WTC11 (cell line): ENCODE results near the gene IL10RB. TPM values are rescaled to one million over a fixed set of nuclear protein-coding genes. Genes with fewer than 3 reads are reported as not detected.

Source experiments
- ATAC-seq: fragments of 200-7000 bp; cut with Tn5 transposase; 2 replicates; pipeline ENCODE4 v1.10.0; 2021; ENCODE audit warnings: mild to moderate bottlenecking, moderate library complexity
- CTCF ChIA-PET: fragments of 300-600 bp; sonication (Branson Sonifier 250); formaldehyde crosslinking; loops from one replicate; lab custom pipeline; 2021; ENCODE audit warnings: antibody characterized with exemption; lab: Charles Lee
- POLR2A ChIA-PET: fragments of 350-600 bp; sonication (Branson Sonifier 250); formaldehyde crosslinking; loops from one replicate; lab custom pipeline; 2021; ENCODE audit warnings: antibody characterized with exemption; lab: Charles Lee
- DNase-seq: peaks from one replicate; pipeline ENCODE4 v3.0.0; 2021; ENCODE audit warnings: low spot score
- H3K27ac Mint-ChIP-seq: 2 replicates; pipeline ENCODE4 v1.8.0; 2021; ENCODE audit warnings: mixed read lengths
- H3K27me3 Mint-ChIP-seq: 2 replicates; pipeline ENCODE4 v1.8.0; 2021; ENCODE audit warnings: low read depth, mild to moderate bottlenecking, moderate library complexity, mixed read lengths
- H3K36me3 Mint-ChIP-seq: 2 replicates; pipeline ENCODE4 v1.8.0; 2021; ENCODE audit warnings: mixed read lengths
- H3K4me1 Mint-ChIP-seq: 2 replicates; pipeline ENCODE4 v1.8.0; 2022; ENCODE audit warnings: mixed read lengths
- H3K4me3 Mint-ChIP-seq: 2 replicates; pipeline ENCODE4 v1.8.0; 2021; ENCODE audit warnings: mild to moderate bottlenecking, moderate library complexity, mixed read lengths
- H3K9me3 Mint-ChIP-seq: 2 replicates; pipeline ENCODE4 v1.8.0; 2021; ENCODE audit warnings: mixed read lengths
- AR ChIP-seq: fragments of 250-450 bp; sonication (Bioruptor Pico); IDR thresholded peaks from 2 replicates; pipeline ENCODE4 v1.9.0; 2021; ENCODE audit warnings: mild to moderate bottlenecking
- CREM ChIP-seq: sonication (generic); formaldehyde crosslinking; IDR thresholded peaks from 2 replicates; pipeline ENCODE4 v1.8.1; 2022; ENCODE audit warnings: mild to moderate bottlenecking, missing genetic modification reagents, moderate library complexity
- CTCF ChIP-seq: fragments of 200-600 bp; IDR thresholded peaks from 2 replicates; pipeline ENCODE4 v1.8.0; 2022; ENCODE audit warnings: antibody characterized with exemption
- E2F1 ChIP-seq: sonication (generic); formaldehyde crosslinking; IDR thresholded peaks from 2 replicates; pipeline ENCODE4 v1.8.0; 2022; ENCODE audit warnings: mild to moderate bottlenecking, missing genetic modification reagents
- E2F5 ChIP-seq: sonication (generic); formaldehyde crosslinking; IDR thresholded peaks from 2 replicates; pipeline ENCODE4 v1.8.1; 2022; ENCODE audit warnings: mild to moderate bottlenecking, moderate library complexity, missing genetic modification reagents
- EMX1 ChIP-seq: fragments of 250-450 bp; sonication (Bioruptor Pico); IDR thresholded peaks from 2 replicates; pipeline ENCODE4 v1.8.0; 2021; ENCODE audit warnings: mild to moderate bottlenecking
- FOXP1 ChIP-seq: sonication (generic); formaldehyde crosslinking; IDR thresholded peaks from 2 replicates; pipeline ENCODE4 v1.8.0; 2022; ENCODE audit warnings: missing genetic modification reagents, mild to moderate bottlenecking, moderate library complexity, borderline replicate concordance
- GABPB1 ChIP-seq: sonication (generic); formaldehyde crosslinking; IDR thresholded peaks from 2 replicates; pipeline ENCODE4 v1.8.1; 2023; ENCODE audit warnings: mild to moderate bottlenecking, missing genetic modification reagents
- IRF1 ChIP-seq: sonication (generic); formaldehyde crosslinking; IDR thresholded peaks from 2 replicates; pipeline ENCODE4 v1.8.0; 2023; ENCODE audit warnings: missing genetic modification reagents
- IRF2 ChIP-seq: sonication (generic); formaldehyde crosslinking; IDR thresholded peaks from 2 replicates; pipeline ENCODE4 v1.8.0; 2022; ENCODE audit warnings: low read depth, missing genetic modification reagents, borderline replicate concordance
- MXD4 ChIP-seq: fragments of 250-450 bp; sonication (Bioruptor Pico); IDR thresholded peaks from 2 replicates; pipeline ENCODE4 v1.8.0; 2021; ENCODE audit warnings: mild to moderate bottlenecking, moderate library complexity, borderline replicate concordance
- NFATC4 ChIP-seq: fragments of 250-450 bp; sonication (Bioruptor Pico); IDR thresholded peaks from 2 replicates; pipeline ENCODE4 v1.9.0; 2021; ENCODE audit warnings: mild to moderate bottlenecking
- NFYB ChIP-seq: sonication (generic); formaldehyde crosslinking; conservative IDR thresholded peaks from 2 replicates; pipeline ENCODE4 v1.8.0; 2022; ENCODE audit warnings: low read depth, missing genetic modification reagents
- OVOL2 ChIP-seq: fragments of 250-450 bp; sonication (Bioruptor Pico); IDR thresholded peaks from 2 replicates; pipeline ENCODE4 v1.9.0; 2021; ENCODE audit warnings: mild to moderate bottlenecking, borderline replicate concordance
- RORB ChIP-seq: fragments of 250-450 bp; sonication (Bioruptor Pico); IDR thresholded peaks from 2 replicates; pipeline ENCODE4 v1.9.0; 2021; ENCODE audit warnings: mild to moderate bottlenecking
- TCF7 ChIP-seq: sonication (generic); formaldehyde crosslinking; IDR thresholded peaks from 2 replicates; pipeline ENCODE4 v1.8.0; 2022; ENCODE audit warnings: mild to moderate bottlenecking, low read depth, missing genetic modification reagents, moderate library complexity
- TEAD4 ChIP-seq: sonication (generic); formaldehyde crosslinking; IDR thresholded peaks from 2 replicates; pipeline ENCODE4 v1.8.0; 2022; ENCODE audit warnings: mild to moderate bottlenecking, missing genetic modification reagents
- TP53 ChIP-seq: sonication (generic); formaldehyde crosslinking; IDR thresholded peaks from 2 replicates; pipeline ENCODE4 v1.8.1; 2023; ENCODE audit warnings: mild to moderate bottlenecking, missing genetic modification reagents
- ZBTB21 ChIP-seq: sonication (generic); formaldehyde crosslinking; IDR thresholded peaks from 2 replicates; pipeline ENCODE4 v1.8.1; 2023; ENCODE audit warnings: mild to moderate bottlenecking, missing genetic modification reagents, borderline replicate concordance
- ZNF138 ChIP-seq: sonication (generic); formaldehyde crosslinking; conservative IDR thresholded peaks from 2 replicates; pipeline ENCODE4 v1.8.1; 2022; ENCODE audit warnings: mild to moderate bottlenecking, moderate library complexity, missing genetic modification reagents
- ZNF232 ChIP-seq: sonication (generic); formaldehyde crosslinking; IDR thresholded peaks from 2 replicates; pipeline ENCODE4 v1.8.0; 2022; ENCODE audit warnings: mild to moderate bottlenecking, missing genetic modification reagents
- ZNF532 ChIP-seq: fragments of 250-450 bp; sonication (Bioruptor Pico); IDR thresholded peaks from 2 replicates; pipeline ENCODE4 v1.9.0; 2021; ENCODE audit warnings: mild to moderate bottlenecking, borderline replicate concordance
- ZNF671 ChIP-seq: fragments of 250-450 bp; sonication (Bioruptor Pico); IDR thresholded peaks from 2 replicates; pipeline ENCODE4 v1.8.0; 2021; ENCODE audit warnings: mild to moderate bottlenecking
- total RNA-seq: library from RNA; stranded (reverse); gene quantifications from 3 replicates; pipeline ENCODE4 v1.2.3, GENCODE V29; 2021

Gene IL10RB
- total RNA-seq, 1 experiment from 2014 or later, result 3.7 TPM

GRCh38 chr21:33246506-33246905 lies 19.7 kb upstream of the IL10RB start:
- DNase-seq, result no peak
- Mint-ChIP-seq H3K4me1 (no peaks in the 10 kb centered on the region), H3K4me3 (no peak overlapping the region), H3K27ac (no peak overlapping the region), H3K36me3 (peaks cover 65% of the 10 kb centered on the region), H3K27me3 (no peaks in the 10 kb centered on the region), H3K9me3 (peaks cover 7% of the 10 kb centered on the region)
- no peak for ATAC-seq
- TF ChIP-seq E2F1 (CRISPR knock-in tag) (no peak), ZNF532 (CRISPR knock-in tag) (no peak), NFYB (CRISPR knock-in tag) (no peak), RORB (CRISPR knock-in tag) (no peak), ZNF671 (CRISPR knock-in tag) (no peak), CTCF (no peak), TP53 (CRISPR knock-in tag) (no peak), E2F5 (CRISPR knock-in tag) (no peak), ZBTB21 (no peak)
- ChIA-PET POLR2A (no interaction called here), CTCF (no interaction called here)

GRCh38 chr21:33246963-33247362 lies 19.2 kb upstream of the IL10RB start:
- H3K36me3 Mint-ChIP-seq, result peaks cover 63% of the 10 kb centered on the region
- no peak overlapping the region for H3K27ac Mint-ChIP-seq
- ChIA-PET CTCF (no interaction called here), POLR2A (no interaction called here)
- no peak overlapping the region for H3K4me3 Mint-ChIP-seq
- ATAC-seq (no peak), DNase-seq (no peak)
- no peaks in the 10 kb centered on the region for H3K4me1 Mint-ChIP-seq
- no peaks in the 10 kb centered on the region for H3K27me3 Mint-ChIP-seq
- peaks cover 4% of the 10 kb centered on the region for H3K9me3 Mint-ChIP-seq
- TF ChIP-seq IRF2, result no peak
- no peak for TF ChIP-seq TEAD4
- no peak for TF ChIP-seq OVOL2 (CRISPR knock-in tag)
- no peak for TF ChIP-seq CTCF
- no peak for TF ChIP-seq TCF7 (CRISPR knock-in tag)
- no peak for TF ChIP-seq MXD4 (CRISPR knock-in tag)
- no peak for TF ChIP-seq EMX1 (CRISPR knock-in tag)
- no peak for TF ChIP-seq IRF1 (CRISPR knock-in tag)
- TF ChIP-seq NFATC4, result no peak
- TF ChIP-seq CREM, result no peak
- TF ChIP-seq ZNF232, result no peak
- TF ChIP-seq ZNF138 (CRISPR knock-in tag), result no peak
- no peak for TF ChIP-seq FOXP1 (CRISPR knock-in tag)
- TF ChIP-seq AR (CRISPR knock-in tag), result no peak
- TF ChIP-seq GABPB1 (CRISPR knock-in tag), result no peak
